A673 (cell line): ENCODE data around the gene LIPF. TPM values are rescaled to one million over a fixed set of nuclear protein-coding genes. Genes with fewer than 3 reads are reported as not detected.

ENCODE experiments used
- BruUV-seq: library from RNA; stranded (reverse); fragments of 400-500 nt; replicated peaks from 2 replicates; lab custom pipeline; 2021; lab: Mats Ljungman, UMichigan
- CTCF ChIA-PET: fragments of 300-600 bp; sonication (Branson Sonifier 250); formaldehyde crosslinking; loops from one replicate; lab custom pipeline; 2022; ENCODE audit warnings: antibody characterized with exemption; lab: Charles Lee
- POLR2A ChIA-PET: fragments of 300-600 bp; sonication (Branson Sonifier 250); formaldehyde crosslinking; loops from one replicate; lab custom pipeline; 2022; ENCODE audit warnings: antibody characterized with exemption; ENCODE audit not compliant: low non-redundant PET; lab: Charles Lee
- DNase-seq: peaks from one replicate; pipeline ENCODE4 v3.0.0-alpha.2; 2015; ENCODE audit warnings: low spot score
- H3K27ac ChIP-seq: fragments of 200-600 bp; sonication (generic); 2 replicates; pipeline ENCODE4 v1.5.1; 2016; ENCODE audit warnings: mixed run types, low read depth, mild to moderate bottlenecking, mixed read lengths, antibody characterized with exemption, low read length; ENCODE audit not compliant: poor library complexity, severe bottlenecking
- H3K27me3 ChIP-seq: fragments of 200-600 bp; sonication (generic); replicated peaks from 2 replicates; pipeline ENCODE4 v1.6.1; 2017; ENCODE audit warnings: mixed run types, low read depth, mild to moderate bottlenecking, mixed read lengths, antibody characterized with exemption, low read length; ENCODE audit not compliant: insufficient read depth, poor library complexity
- H3K36me3 ChIP-seq: fragments of 200-600 bp; sonication (generic); 2 replicates; pipeline ENCODE4 v1.6.1; 2016; ENCODE audit warnings: mixed run types, mild to moderate bottlenecking, mixed read lengths, antibody characterized with exemption, low read length; ENCODE audit not compliant: insufficient read depth, poor library complexity, severe bottlenecking
- H3K4me1 ChIP-seq: fragments of 200-600 bp; sonication (generic); 2 replicates; pipeline ENCODE4 v1.6.1; 2017; ENCODE audit warnings: mixed run types, mild to moderate bottlenecking, mixed read lengths, antibody characterized with exemption, low read length; ENCODE audit not compliant: insufficient read depth, poor library complexity, severe bottlenecking
- H3K4me3 ChIP-seq: fragments of 200-600 bp; sonication (generic); 2 replicates; pipeline ENCODE4 v1.5.1; 2016; ENCODE audit warnings: low read depth, mixed run types, mild to moderate bottlenecking, mixed read lengths, low read length; ENCODE audit not compliant: poor library complexity, severe bottlenecking
- H3K9me3 ChIP-seq: fragments of 200-600 bp; sonication (generic); 2 replicates; pipeline ENCODE4 v1.6.1; 2016; ENCODE audit warnings: mixed run types, low read depth, mild to moderate bottlenecking, mixed read lengths, antibody characterized with exemption, low read length; ENCODE audit not compliant: poor library complexity, severe bottlenecking
- EZH2 ChIP-seq: fragments of 200-600 bp; sonication (generic); IDR thresholded peaks from 2 replicates; pipeline ENCODE4 v1.6.1; 2017; ENCODE audit warnings: borderline replicate concordance, low read depth, mild to moderate bottlenecking, mixed read lengths, antibody characterized with exemption, low read length; ENCODE audit not compliant: poor library complexity, severe bottlenecking
- intact Hi-C: fragments of 100-400 bp; cut with micrococcal nuclease; formaldehyde crosslinking; loops from one replicate; pipeline ENCODE4 v1.10.0; 2022; ENCODE audit not compliant: unreplicated experiment
- total RNA-seq: library from RNA; stranded (reverse); gene quantifications from 2 replicates; pipeline ENCODE4 v1.2.3, GENCODE V29; 2021
- TF ChIP-seq, protein P1 (sequence below): fragments of 300-800, 200-600 bp; sonication (generic); conservative IDR thresholded peaks from 2 replicates; pipeline ENCODE4 v1.5.1; 2017; ENCODE audit warnings: low read depth, mild to moderate bottlenecking, antibody characterized with exemption, low read length, moderate library complexity, mixed read lengths

Gene LIPF
- total RNA-seq, 1 experiment from 2014 or later = not detected

DNA sequence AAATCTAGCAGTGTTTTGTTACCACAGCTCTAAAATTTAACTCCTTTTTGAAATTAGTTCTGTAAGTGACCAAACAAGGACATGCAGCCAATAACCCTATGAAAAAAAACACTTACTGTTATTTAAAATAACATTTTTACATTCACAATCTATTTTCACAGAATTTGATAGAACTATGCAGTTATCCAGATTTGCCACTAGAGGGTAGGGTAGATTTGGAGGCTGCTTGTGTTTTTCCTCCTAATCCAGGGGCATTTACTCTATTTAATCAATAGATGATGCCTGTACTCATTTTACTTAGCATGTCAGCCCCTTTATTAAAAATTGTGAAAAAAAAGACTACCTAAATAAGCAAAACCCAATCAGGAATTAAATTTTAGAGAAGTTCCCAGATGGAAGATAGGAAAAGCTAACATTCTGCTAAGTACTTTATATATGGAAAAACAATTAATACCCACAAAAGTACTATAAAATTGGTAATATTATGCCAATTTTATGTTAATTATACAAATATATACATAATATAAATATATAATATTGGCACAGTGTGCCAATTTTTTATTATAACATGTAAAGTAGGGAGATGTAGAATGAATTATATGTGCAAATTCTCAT, 23.7 kb downstream of the LIPF start:
- peak; percentile 41 for DNase-seq
- no peaks in the 10 kb centered on the region for H3K36me3 ChIP-seq

DNA sequence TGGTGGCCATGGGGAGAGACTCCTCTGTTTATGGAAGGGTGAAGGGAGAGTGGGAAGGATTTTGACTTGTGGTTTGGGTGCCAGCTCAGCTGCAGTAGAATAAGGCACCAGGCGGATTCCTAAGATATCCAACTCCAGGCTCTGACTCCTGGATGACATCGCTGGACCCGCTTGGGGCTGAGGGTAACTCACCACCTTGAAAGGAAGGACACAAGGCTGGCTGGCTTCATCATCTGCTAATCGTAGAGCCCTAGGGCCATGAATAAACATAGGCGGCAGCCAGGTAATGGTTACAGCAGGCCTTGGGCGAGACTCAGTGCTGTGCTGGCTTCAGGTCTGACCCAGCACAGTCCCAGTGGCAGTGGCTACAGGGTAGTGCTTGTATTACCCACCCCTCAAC, 25.1 kb downstream of the LIPF start:
- no peaks in the 10 kb centered on the region for H3K27me3 ChIP-seq
- intact Hi-C loops = loop anchor here (5.0 to 10.0 kb wide), 2 partner anchors 103 to 245 kb away; no protein-coding TSS in a partner anchor
- CTCF ChIA-PET = no interaction called here
- no peaks in the 10 kb centered on the region for H3K9me3 ChIP-seq
- POLR2A ChIA-PET = no interaction called here
- no peaks in the 10 kb centered on the region for H3K36me3 ChIP-seq
- H3K4me3 ChIP-seq = no peak overlapping the region
- TF ChIP-seq, protein P1, sequence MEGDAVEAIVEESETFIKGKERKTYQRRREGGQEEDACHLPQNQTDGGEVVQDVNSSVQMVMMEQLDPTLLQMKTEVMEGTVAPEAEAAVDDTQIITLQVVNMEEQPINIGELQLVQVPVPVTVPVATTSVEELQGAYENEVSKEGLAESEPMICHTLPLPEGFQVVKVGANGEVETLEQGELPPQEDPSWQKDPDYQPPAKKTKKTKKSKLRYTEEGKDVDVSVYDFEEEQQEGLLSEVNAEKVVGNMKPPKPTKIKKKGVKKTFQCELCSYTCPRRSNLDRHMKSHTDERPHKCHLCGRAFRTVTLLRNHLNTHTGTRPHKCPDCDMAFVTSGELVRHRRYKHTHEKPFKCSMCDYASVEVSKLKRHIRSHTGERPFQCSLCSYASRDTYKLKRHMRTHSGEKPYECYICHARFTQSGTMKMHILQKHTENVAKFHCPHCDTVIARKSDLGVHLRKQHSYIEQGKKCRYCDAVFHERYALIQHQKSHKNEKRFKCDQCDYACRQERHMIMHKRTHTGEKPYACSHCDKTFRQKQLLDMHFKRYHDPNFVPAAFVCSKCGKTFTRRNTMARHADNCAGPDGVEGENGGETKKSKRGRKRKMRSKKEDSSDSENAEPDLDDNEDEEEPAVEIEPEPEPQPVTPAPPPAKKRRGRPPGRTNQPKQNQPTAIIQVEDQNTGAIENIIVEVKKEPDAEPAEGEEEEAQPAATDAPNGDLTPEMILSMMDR = no peak
- no peak for TF ChIP-seq EZH2
- no peaks in the 10 kb centered on the region for H3K4me1 ChIP-seq
- BruUV-seq = no TSS peak
- DNase-seq = no peak
- H3K27ac ChIP-seq = no peak overlapping the region

More for the DNA sequence above, 23.7 kb downstream of the LIPF start:
- TF ChIP-seq, protein P1 = peak; percentile 85
- TF ChIP-seq EZH2 = no peak
- BruUV-seq = no TSS peak
- Histone ChIP-seq H3K27ac (no peak overlapping the region), H3K27me3 (no peaks in the 10 kb centered on the region), H3K4me1 (peaks cover under 1% of the 10 kb centered on the region), H3K4me3 (no peak overlapping the region), H3K9me3 (no peaks in the 10 kb centered on the region)
- POLR2A ChIA-PET = no interaction called here
- intact Hi-C loops = loop anchor here (5.0 to 10.0 kb wide), 2 partner anchors 104 to 247 kb away; no protein-coding TSS in a partner anchor
- CTCF ChIA-PET = no interaction called here

DNA sequence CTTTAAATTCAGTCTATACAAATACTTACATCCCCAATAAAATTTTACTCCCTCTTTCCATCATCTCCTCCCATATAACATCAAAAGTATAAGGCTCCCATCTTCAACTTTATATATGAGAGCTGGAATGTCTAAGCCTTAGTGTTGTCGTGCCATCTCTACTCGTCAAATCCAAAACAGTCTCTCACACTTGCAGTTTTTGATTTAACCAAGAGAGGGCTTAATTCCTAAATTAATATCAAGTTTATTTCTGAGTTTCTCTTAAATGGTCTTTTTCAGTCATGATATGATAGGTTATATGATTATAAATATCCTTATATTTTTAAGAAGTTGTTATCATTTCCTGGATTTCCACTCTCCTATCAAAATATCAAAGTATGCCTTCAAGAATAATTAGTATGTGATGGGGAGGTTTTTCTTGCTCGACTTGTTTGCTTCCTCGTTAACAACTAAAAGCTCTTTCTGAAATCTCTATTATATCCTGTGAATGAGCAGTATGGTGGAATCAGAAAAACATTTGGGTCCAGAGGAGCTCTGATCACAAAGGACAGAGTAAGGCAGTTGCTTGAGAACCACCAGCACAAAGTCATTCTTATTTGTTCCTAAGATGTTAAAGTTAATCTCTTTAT, 29.3 kb downstream of the LIPF start:
- intact Hi-C loops = no loop called here
- no peaks in the 10 kb centered on the region for H3K9me3 ChIP-seq
- no peaks in the 10 kb centered on the region for H3K36me3 ChIP-seq
- H3K4me1 ChIP-seq = no peaks in the 10 kb centered on the region
- peak; percentile 20 for DNase-seq
- POLR2A ChIA-PET = no interaction called here
- no TSS peak for BruUV-seq
- H3K4me3 ChIP-seq = no peak overlapping the region
- no peaks in the 10 kb centered on the region for H3K27me3 ChIP-seq
- CTCF ChIA-PET = interaction anchor here (0.6 kb wide), 1 partner anchor 112 kb away, joined by 3 read pairs; no protein-coding TSS in a partner anchor
- TF ChIP-seq EZH2 = no peak
- TF ChIP-seq, protein P1 = peak; percentile 45; the same call in 1 of the 2 replicates
- H3K27ac ChIP-seq = no peak overlapping the region
